HG02884 (cell line): ENCODE data around the gene CCDC61.

Source experiments
- ATAC-seq: cut with Tn5 transposase; IDR thresholded peaks from one replicate; pipeline ENCODE4 v1.9.1; 2021; ENCODE audit warnings: mild to moderate bottlenecking, moderate library complexity; ENCODE audit not compliant: unreplicated experiment

CCDC61 gene

GRCh38 chr19:45973553-45974338 lies 21.5 kb upstream of the CCDC61 start, which contains the start of gene NOVA2:
Gene NOVA2 (minus strand): TSS chr19:45973865. CDS start chr19:45973351, 514 bp downstream.
- no peak for ATAC-seq

GRCh38 chr19:45975306-45976070 lies 19.8 kb upstream of the CCDC61 start:
- no peak for ATAC-seq

GRCh38 chr19:45976178-45976577 lies 19.1 kb upstream of the CCDC61 start:
- no peak for ATAC-seq

- ATAC-seq, result no peak
Observed at GRCh38 chr19:45978156-45978555, 17.1 kb upstream of the CCDC61 start.

GRCh38 chr19:45981350-45981749 lies 13.9 kb upstream of the CCDC61 start:
- no peak for ATAC-seq

GRCh38 chr19:45985321-45985720 lies 9.9 kb upstream of the CCDC61 start:
- ATAC-seq, result no peak

- no peak for ATAC-seq
Observed at GRCh38 chr19:45990113-45990728, 5.0 kb upstream of the CCDC61 start.

- no peak for ATAC-seq
Observed at GRCh38 chr19:45994456-45994997, 740 bp upstream of the CCDC61 start.

GRCh38 chr19:45995715-45996385 lies 583 bp downstream of the CCDC61 start:
- ATAC-seq, result no peak

GRCh38 chr19:45996933-45997332 lies 1.7 kb downstream of the CCDC61 start:
- no peak for ATAC-seq

GRCh38 chr19:45998834-45999233 lies 3.6 kb downstream of the CCDC61 start:
- ATAC-seq, result no peak

- no peak for ATAC-seq
Observed at GRCh38 chr19:45999653-46000121, 4.4 kb downstream of the CCDC61 start.

GRCh38 chr19:46000491-46001246 lies 5.4 kb downstream of the CCDC61 start:
- no peak for ATAC-seq

GRCh38 chr19:46002678-46003275 lies 7.5 kb downstream of the CCDC61 start:
- ATAC-seq, result no peak

- ATAC-seq, result no peak
Observed at GRCh38 chr19:46006411-46006810, 11.1 kb downstream of the CCDC61 start.

GRCh38 chr19:46009530-46010510 lies 14.6 kb downstream of the CCDC61 start:
- no peak for ATAC-seq

- no peak for ATAC-seq
Observed at GRCh38 chr19:46014534-46014933, 19.3 kb downstream of the CCDC61 start.

GRCh38 chr19:46014941-46015686 lies 19.8 kb downstream of the CCDC61 start:
- no peak for ATAC-seq
